Epidermal melanocyte (primary cell): ENCODE results near the gene ERCC6L2.

Source experiments
- DNase-seq: peaks from one replicate; pipeline ENCODE4 v3.0.0; 2011; ENCODE audit warnings: low spot score; ENCODE audit not compliant: insufficient read length

ERCC6L2 gene

DNA sequence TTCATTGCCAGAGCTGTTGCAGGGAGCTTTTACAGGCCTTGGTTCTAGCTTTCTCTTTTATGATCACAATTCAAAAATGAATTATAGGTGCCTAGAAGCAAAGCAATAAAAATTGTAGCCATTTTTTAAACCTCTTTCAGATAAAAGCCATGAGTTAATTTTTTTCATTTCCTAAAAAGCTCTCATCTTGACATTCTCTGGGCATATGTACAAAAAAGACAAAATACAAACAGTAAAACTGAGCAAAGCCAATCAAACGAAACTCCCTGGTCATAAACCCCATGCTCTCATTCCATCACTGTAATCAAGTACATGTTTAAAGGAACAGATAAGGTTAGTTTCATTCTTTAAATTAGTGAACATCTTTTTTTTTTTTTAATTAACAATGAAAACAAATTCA is 101.9 kb downstream of the ERCC6L2 start:
- DNase-seq = no peak

DNA sequence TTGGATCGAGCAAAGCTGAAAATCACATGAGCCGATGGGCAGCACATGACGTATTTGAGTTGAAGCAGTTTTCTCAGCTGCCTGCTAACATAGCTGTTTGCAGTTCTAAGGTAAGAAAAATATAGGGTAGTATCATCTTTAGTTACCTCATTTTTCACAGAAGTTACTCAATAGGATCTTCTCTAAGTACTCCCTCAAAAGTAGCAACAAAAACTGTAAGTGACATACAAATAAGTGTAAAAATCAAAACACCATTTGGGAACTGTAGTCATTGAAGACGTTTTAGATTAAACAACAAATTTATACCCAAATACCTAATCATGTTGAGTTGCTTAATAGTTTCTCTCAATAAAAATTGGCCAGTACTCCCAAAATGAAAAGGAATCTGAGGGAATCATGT is 102.6 kb downstream of the ERCC6L2 start:
- DNase-seq = no peak

- DNase-seq = no peak
These were observed 104.0 kb downstream of the ERCC6L2 start for GRCh38 chr9:95979446-95979845.

GRCh38 chr9:95980262-95981125 is 105.0 kb downstream of the ERCC6L2 start:
- DNase-seq = no peak

- DNase-seq = no peak
These were observed 106.4 kb downstream of the ERCC6L2 start for GRCh38 chr9:95981761-95982390.

DNA sequence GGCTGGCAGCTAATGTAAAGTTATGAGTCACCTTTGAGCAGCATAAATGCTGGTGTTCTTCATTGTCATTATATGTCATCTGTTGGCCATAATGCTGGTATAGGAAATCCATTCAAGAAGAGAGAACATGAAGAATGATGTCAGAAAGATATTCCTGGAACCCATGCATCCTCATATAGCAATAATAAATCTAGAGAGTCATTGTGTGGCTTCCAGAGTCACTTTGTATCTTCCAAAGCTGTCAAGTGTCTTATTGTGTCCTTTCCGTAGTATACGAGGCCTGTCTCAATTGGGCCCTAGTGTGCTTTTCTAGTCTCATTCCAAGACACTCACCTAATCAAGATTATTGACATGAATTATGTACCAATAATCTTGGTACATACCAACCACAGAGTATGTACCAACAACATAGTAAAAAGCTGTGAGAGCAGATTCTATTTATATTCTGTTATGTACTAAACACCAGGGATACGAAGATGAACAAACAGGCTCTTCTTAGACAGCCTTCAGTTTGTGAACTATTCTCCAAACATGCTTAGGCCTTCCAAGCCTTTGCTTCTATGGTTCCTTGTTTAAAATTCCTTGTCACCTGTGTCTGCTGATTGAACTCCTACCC is 110.1 kb downstream of the ERCC6L2 start:
- DNase-seq = no peak

DNA sequence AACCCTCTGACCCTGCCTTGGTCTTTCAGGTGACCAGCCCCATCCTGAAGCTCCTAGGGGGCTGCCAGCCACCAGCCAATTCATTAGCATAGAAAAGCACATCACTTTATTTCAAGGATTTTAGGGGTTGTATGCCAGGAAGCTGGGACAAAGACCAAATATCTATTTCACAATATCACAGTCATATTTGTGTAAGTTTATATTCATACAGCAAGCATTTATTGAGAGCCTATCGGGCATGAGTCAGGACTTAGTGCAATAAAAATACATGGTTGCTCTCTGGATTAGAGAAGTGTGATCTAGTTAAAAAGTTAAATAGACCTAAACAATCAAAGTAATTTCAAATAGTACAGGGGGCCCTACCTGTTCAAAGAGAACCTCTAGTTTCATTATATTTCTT is 113.8 kb downstream of the ERCC6L2 start:
- no peak for DNase-seq

DNA sequence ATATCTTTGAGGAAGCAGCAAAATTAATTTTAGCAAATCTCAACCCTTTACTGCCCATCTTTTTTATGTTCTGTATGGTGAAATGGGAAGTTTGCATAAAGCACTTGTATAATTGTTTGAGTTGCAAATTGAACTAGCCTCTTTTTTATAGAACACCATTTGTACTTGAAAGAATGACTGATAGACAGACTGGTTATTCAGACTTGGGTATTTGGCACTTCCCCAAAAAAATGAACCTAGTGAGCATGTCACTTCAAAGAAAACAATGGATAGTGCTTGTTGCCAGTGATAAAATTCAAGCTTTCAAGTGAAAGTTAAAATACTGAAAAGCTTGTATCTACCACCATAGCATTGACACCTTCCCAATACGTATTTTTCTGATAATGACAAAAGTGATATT is 115.8 kb downstream of the ERCC6L2 start:
- DNase-seq = no peak

DNA sequence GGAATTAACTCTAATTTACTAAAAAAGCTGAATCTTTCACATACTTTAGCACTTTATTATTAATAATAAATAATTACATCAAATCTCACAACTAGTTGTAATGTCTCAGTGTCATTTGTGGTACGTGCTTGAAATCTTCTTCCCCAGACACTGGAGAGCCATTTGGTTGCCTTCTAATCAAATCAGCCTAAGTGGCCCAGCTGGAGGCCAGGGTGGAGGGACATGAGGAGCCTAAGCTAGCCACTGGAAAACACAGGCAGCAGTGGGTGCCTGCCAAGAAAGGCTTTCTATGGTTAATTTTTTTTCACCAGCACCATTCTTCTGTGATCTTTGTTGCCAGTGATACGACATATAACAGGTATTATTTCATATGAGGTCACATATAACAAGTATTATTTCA is 117.0 kb downstream of the ERCC6L2 start:
- no peak for DNase-seq

- no peak for DNase-seq
These were observed 117.8 kb downstream of the ERCC6L2 start for GRCh38 chr9:95993337-95993736.

DNA sequence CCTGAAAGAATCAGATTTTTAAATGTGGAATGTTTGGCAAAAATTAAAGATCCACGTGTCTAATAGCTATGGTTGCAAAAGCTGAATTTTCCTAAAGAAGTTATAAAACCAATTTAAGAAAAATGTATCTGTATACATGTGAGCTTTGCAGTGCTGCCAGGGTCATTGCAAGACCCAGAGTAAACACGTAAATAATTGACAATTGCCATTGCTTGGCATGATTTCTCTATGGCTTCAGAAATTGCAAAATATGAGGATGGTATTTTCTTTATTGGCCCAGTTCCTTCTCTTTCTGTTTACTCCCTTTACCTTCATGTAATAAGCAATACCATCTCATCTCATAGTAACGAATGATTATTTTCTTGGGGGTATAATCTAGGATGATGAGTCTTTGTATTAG is 123.9 kb downstream of the ERCC6L2 start:
- DNase-seq = no peak

GRCh38 chr9:96004379-96004778 is 128.9 kb downstream of the ERCC6L2 start:
- no peak for DNase-seq

DNA sequence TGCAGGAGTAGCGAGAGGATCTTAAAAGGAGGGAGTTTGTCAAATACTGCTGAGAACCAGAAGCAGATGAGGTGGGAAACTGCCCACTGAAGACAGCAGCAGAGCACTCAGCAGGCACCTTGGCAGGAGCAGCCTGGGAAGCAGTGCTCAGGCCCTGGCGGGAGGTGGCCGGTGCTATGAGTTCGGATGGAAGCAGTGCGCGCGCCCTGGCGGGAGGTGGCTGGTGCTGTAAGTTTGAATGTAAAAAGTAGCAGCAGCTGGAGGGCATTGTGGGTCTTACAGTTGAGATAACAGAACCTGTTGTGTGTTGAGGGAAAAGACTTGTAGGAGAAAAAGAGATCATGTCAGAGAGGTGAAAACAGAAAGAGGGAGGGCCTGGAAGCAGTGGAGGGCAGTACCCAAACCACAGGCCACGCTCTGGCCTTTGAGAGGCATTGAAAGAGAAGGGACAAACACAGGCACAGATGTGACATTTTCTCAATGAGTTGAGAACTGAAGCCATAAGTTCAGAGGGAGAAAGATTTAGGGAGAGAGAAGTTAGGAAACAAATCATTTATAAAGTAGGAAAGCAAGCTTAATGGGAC is 130.9 kb downstream of the ERCC6L2 start:
- DNase-seq = no peak

GRCh38 chr9:96006961-96007360 is 131.5 kb downstream of the ERCC6L2 start:
- no peak for DNase-seq

DNA sequence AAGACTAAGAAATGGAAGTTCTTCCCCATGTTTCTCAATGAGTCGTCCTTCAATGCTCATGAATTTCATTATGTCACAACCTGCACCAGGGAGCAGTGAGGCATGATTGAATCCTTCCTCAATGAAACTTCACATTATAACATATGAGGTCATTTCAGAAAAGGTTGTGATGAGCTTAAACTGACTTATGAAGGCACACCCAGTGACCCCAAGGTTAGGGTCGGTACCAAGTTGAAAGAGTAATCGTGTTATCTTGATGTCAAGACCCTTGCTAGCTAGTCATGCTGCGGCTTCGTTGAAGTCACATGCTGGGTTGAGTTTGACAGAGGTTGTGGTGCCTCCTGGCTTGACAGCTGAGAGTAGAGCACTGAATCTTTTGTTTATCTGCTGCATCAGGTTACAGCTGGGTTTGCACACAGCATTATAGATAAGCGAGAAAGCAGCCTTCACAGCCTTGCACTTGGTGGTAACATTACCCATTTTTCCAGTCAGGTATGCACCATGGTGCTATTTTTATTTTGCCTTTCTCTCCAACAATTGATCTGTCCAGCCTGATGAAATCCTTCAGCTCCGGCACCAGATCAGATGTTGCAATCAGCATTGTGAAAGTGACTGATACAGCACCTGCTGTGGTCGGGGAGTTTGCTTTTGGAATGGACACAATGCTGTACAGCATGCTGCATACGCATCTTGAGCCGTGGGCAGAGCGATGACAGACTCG is 133.2 kb downstream of the ERCC6L2 start:
- DNase-seq = no peak

GRCh38 chr9:96009223-96009602 is 133.7 kb downstream of the ERCC6L2 start:
- no peak for DNase-seq

- no peak for DNase-seq
These were observed 134.4 kb downstream of the ERCC6L2 start for GRCh38 chr9:96009690-96010472.

GRCh38 chr9:96014078-96014477 is 138.6 kb downstream of the ERCC6L2 start:
- DNase-seq = no peak

DNA sequence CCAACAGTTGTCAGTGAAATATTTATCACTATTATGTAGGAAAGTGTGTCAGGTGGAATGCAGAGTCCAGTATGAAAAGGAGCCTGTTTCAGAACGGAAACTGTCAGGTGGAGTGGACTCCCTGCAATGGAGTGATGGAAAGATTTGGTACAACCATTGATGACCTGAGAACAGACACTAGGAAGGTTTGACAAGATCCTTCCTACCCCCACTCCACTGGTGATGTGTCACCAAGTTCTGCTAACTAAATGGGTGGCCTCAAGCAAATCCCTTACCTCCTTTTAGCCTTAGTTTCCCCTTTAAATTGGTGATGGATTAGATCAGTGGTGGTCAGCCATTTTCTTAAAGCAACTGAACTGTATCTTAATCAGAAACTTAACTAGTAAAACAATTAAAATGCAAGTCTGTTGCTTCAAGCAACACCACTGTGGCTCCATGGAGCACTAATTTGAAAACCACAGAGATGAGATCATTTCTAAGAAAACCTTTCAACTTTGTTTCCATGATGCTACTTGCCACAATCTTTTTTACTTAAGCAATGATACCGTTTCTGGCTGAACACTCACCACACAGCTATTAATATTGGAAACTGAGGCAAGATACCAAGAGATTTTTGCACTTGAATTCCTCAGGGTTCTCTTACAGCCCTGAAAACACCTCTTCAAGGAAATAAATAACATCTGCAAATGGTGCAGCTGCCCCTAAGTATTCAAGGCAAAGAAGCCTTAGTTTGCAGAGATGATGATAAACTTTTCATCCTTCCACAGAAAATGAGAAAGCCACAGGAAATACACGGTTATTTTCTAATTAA is 140.6 kb downstream of the ERCC6L2 start:
- DNase-seq = no peak
